GM23338 (cell line): ENCODE results near the gene CHRNA5. TPM values are rescaled to one million over a fixed set of nuclear protein-coding genes. Genes with fewer than 3 reads are reported as not detected.
A peak's percentile ranks its signal among the peaks of the same experiment; 100 is the strongest.

ENCODE experiments used
- ATAC-seq: fragments of 200-7000 bp; cut with Tn5 transposase; 3 replicates; pipeline ENCODE4 v1.9.1; 2020
- DNase-seq: peaks from one replicate; pipeline ENCODE4 v3.0.0-alpha.2; 2015; ENCODE audit warnings: low spot score
- H2AFZ ChIP-seq: fragments of 200-600 bp; sonication (generic); 2 replicates; pipeline ENCODE4 v1.8.0; 2016; ENCODE audit warnings: antibody characterized with exemption, mild to moderate bottlenecking, moderate library complexity
- H3F3A ChIP-seq: fragments of 200-600 bp; sonication (generic); replicated peaks from 2 replicates; pipeline ENCODE4 v1.8.0; 2017; ENCODE audit warnings: antibody characterized with exemption, mixed run types, low read depth
- H3K27ac ChIP-seq: fragments of 200-600 bp; sonication (generic); 2 replicates; pipeline ENCODE4 v1.6.1; 2016; ENCODE audit warnings: low read depth
- H3K27me3 ChIP-seq: fragments of 200-600 bp; sonication (generic); 2 replicates; pipeline ENCODE4 v1.8.0; 2016; ENCODE audit warnings: mild to moderate bottlenecking, mixed run types, moderate library complexity; ENCODE audit not compliant: insufficient read depth
- H3K36me3 ChIP-seq: fragments of 200-600 bp; sonication (generic); 2 replicates; pipeline ENCODE4 v1.8.0; 2016; ENCODE audit warnings: mild to moderate bottlenecking; ENCODE audit not compliant: insufficient read depth
- H3K4me1 ChIP-seq: fragments of 200-600 bp; sonication (generic); 2 replicates; pipeline ENCODE4 v1.8.0; 2016; ENCODE audit warnings: mild to moderate bottlenecking, moderate library complexity; ENCODE audit not compliant: insufficient read depth
- H3K4me2 ChIP-seq: fragments of 200-600 bp; sonication (generic); 2 replicates; pipeline ENCODE4 v1.7.1; 2017; ENCODE audit warnings: mixed run types
- H3K4me3 ChIP-seq: fragments of 200-600 bp; sonication (generic); 2 replicates; pipeline ENCODE4 v1.6.1; 2016; ENCODE audit warnings: mixed run types
- H3K79me2 ChIP-seq: fragments of 200-600 bp; sonication (generic); replicated peaks from 2 replicates; pipeline ENCODE4 v1.8.0; 2017; ENCODE audit warnings: mild to moderate bottlenecking; ENCODE audit not compliant: insufficient read depth
- H3K9me2 ChIP-seq: fragments of 200-600 bp; sonication (generic); 2 replicates; pipeline ENCODE4 v1.8.0; 2017; ENCODE audit not compliant: insufficient read depth
- H4K20me1 ChIP-seq: fragments of 200-600 bp; sonication (generic); replicated peaks from 2 replicates; pipeline ENCODE4 v1.8.0; 2017; ENCODE audit warnings: mild to moderate bottlenecking; ENCODE audit not compliant: insufficient read depth
- H3K27ac Mint-ChIP-seq: 2 replicates; pipeline ENCODE4 v1.8.0; 2020; ENCODE audit warnings: inconsistent platforms, mild to moderate bottlenecking, moderate library complexity, mixed read lengths
- H3K27me3 Mint-ChIP-seq: 3 replicates; pipeline ENCODE4 v1.8.0; 2022; ENCODE audit warnings: low read depth, mild to moderate bottlenecking, moderate library complexity, mixed read lengths, inconsistent platforms; ENCODE audit not compliant: insufficient read depth, poor library complexity
- H3K36me3 Mint-ChIP-seq: 3 replicates; pipeline ENCODE4 v1.8.0; 2021; ENCODE audit warnings: low read depth, mild to moderate bottlenecking, inconsistent platforms, moderate library complexity, mixed read lengths
- H3K4me1 Mint-ChIP-seq: 3 replicates; pipeline ENCODE4 v1.8.0; 2020; ENCODE audit warnings: mild to moderate bottlenecking, inconsistent platforms, mixed read lengths
- H3K4me3 Mint-ChIP-seq: 3 replicates; pipeline ENCODE4 v1.8.0; 2021; ENCODE audit warnings: moderate library complexity, mild to moderate bottlenecking, inconsistent platforms, mixed read lengths
- H3K9me3 Mint-ChIP-seq: 3 replicates; pipeline ENCODE4 v1.8.0; 2020; ENCODE audit warnings: moderate library complexity, mild to moderate bottlenecking, inconsistent platforms, mixed read lengths
- CREB1 ChIP-seq: fragments of 250-450 bp; sonication (Bioruptor Pico); IDR thresholded peaks from 2 replicates; pipeline ENCODE4 v1.5.0; 2020; ENCODE audit warnings: low read depth, mild to moderate bottlenecking, moderate library complexity
- EZH2 ChIP-seq: fragments of 200-600 bp; sonication (generic); IDR thresholded peaks from one replicate; pipeline ENCODE4 v1.8.0; 2017; ENCODE audit warnings: antibody characterized with exemption, mild to moderate bottlenecking, low read depth; ENCODE audit not compliant: unreplicated experiment
- JUNB ChIP-seq: IDR thresholded peaks from one replicate; pipeline ENCODE4 v1.6.1; 2016; ENCODE audit warnings: antibody characterized with exemption; ENCODE audit not compliant: unreplicated experiment
- NANOG ChIP-seq: IDR thresholded peaks from 2 replicates; pipeline ENCODE4 v1.6.1; 2016; ENCODE audit warnings: antibody characterized with exemption, borderline replicate concordance
- POLR2AphosphoS5 ChIP-seq: IDR thresholded peaks from 2 replicates; pipeline ENCODE4 v1.6.1; 2016; ENCODE audit warnings: antibody characterized with exemption, low read depth
- STAT1 ChIP-seq: IDR thresholded peaks from one replicate; pipeline ENCODE4 v1.6.1; 2016; ENCODE audit warnings: antibody characterized with exemption; ENCODE audit not compliant: unreplicated experiment
- ZNF114 ChIP-seq: fragments of 250-450 bp; sonication (Bioruptor Pico); IDR thresholded peaks from 2 replicates; pipeline ENCODE4 v1.5.0; 2020; ENCODE audit warnings: mild to moderate bottlenecking, moderate library complexity
- ZNF331 ChIP-seq: fragments of 250-450 bp; sonication (Bioruptor Pico); IDR thresholded peaks from 2 replicates; pipeline ENCODE4 v1.5.0; 2020; ENCODE audit warnings: low read depth, mild to moderate bottlenecking, moderate library complexity
- polyA plus RNA-seq: library from polyadenylated mRNA; unstranded; fragments of >200 nt; fragmentation: Nextera tagmentation; extraction: Ambion mirVana; gene quantifications from 2 replicates; pipeline ENCODE4 v1.2.1, GENCODE V29; 2016
- total RNA-seq: library from RNA; depleted of rRNA; stranded (reverse); fragments of >200 nt; shearing (Covaris generic); gene quantifications from 2 replicates; pipeline ENCODE4 v1.2.3, GENCODE V29; 2014
- TF ChIP-seq, protein P1 (sequence below), 2 experiments: fragments of 200-600 bp in 1 of 2; sonication (generic) in 1 of 2; conservative IDR thresholded peaks; 2 replicates each; pipeline versions ENCODE4 v1.5.1 to v1.6.1; 2016 to 2017; ENCODE audit warnings: antibody characterized with exemption in 2 of 2, low read depth in 2 of 2, mild to moderate bottlenecking in 2 of 2, moderate library complexity in 1 of 2
- TF ChIP-seq, protein P2 (sequence below): IDR thresholded peaks from 2 replicates; pipeline ENCODE4 v1.6.1; 2016; ENCODE audit warnings: antibody characterized with exemption
- TF ChIP-seq, protein P3 (sequence below): fragments of 250-450 bp; sonication (Bioruptor Pico); IDR thresholded peaks from 2 replicates; pipeline ENCODE4 v1.5.0; 2020; ENCODE audit warnings: mild to moderate bottlenecking, moderate library complexity

The CHRNA5 gene
- total and polyA plus RNA-seq, 2 experiments from 2014 or later = 19.6 to 23.3 TPM

DNA sequence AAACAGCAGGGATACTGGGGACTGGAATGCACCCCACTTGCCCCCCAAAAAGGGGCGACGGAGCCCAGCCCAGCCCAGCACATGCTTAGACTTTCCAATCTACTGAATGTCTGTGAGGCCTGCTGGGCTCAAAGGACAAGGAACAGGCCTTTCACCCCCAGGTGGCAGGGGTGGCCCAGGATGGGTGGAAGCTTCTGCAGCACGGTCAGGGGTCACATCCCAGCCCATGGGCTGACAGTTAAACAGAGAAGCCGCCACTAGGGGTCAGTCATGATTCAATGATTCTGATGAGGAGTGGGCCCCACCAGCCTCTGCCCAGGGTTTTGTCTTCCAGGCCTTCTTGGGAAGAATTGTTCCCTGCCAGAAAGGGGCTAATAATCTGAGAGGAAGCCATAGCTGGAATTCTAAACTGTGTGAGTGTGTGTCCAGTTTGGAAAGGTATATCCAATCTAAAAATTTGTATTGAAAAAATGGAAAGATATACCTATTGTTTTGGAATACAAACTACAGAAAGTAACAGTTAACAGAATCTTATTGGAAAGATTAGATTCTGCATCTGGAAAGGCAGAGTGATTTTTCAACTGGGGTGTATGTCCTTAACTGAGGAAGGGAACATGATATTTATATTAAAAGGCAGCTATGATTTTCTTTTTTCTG, 73.5 kb downstream of the CHRNA5 start (continued):
- TF ChIP-seq, protein P1, sequence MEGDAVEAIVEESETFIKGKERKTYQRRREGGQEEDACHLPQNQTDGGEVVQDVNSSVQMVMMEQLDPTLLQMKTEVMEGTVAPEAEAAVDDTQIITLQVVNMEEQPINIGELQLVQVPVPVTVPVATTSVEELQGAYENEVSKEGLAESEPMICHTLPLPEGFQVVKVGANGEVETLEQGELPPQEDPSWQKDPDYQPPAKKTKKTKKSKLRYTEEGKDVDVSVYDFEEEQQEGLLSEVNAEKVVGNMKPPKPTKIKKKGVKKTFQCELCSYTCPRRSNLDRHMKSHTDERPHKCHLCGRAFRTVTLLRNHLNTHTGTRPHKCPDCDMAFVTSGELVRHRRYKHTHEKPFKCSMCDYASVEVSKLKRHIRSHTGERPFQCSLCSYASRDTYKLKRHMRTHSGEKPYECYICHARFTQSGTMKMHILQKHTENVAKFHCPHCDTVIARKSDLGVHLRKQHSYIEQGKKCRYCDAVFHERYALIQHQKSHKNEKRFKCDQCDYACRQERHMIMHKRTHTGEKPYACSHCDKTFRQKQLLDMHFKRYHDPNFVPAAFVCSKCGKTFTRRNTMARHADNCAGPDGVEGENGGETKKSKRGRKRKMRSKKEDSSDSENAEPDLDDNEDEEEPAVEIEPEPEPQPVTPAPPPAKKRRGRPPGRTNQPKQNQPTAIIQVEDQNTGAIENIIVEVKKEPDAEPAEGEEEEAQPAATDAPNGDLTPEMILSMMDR (conservative IDR thresholded peaks at IDR 0.05; ENCODE audit: low read depth in 2 of 2) = peak; percentile 76 to 87
- TF ChIP-seq, protein P2, sequence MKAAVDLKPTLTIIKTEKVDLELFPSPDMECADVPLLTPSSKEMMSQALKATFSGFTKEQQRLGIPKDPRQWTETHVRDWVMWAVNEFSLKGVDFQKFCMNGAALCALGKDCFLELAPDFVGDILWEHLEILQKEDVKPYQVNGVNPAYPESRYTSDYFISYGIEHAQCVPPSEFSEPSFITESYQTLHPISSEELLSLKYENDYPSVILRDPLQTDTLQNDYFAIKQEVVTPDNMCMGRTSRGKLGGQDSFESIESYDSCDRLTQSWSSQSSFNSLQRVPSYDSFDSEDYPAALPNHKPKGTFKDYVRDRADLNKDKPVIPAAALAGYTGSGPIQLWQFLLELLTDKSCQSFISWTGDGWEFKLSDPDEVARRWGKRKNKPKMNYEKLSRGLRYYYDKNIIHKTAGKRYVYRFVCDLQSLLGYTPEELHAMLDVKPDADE = no peak
- TF ChIP-seq ZNF114 (no peak), POLR2AphosphoS5 (no peak)

DNA sequence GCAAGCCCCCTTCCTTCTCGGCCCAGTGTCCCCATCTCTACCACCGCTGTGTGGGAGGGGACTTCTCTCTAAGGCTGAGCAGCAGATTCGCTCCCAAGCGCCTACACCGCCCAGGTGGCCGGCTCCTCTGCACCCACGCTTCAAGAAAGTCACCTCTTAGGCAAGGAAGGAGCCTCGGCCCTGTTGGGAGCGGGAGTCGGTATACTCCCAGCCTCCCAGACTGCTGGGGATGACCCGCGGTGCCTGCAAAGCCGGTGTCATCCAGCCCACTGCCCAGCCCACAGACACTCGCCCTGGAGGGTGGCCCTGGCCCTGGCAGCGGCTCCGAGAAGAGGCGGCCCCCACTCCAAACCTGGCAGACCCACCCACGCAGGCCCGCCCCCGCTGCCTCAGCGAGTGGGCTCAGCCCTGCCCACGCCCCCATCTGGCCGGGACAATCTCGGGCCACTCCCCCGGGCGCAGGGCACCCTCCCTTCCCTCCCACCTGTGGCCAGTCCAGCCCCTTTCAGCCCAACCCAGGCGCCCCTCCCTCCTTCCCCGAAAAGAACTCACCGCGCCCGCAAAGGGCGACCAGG, 75.3 kb downstream of the CHRNA5 start:
- peaks cover 9% of the 10 kb centered on the region for H3K27me3 ChIP-seq
- Mint-ChIP-seq H3K4me3 (peak overlapping the region; percentile 83), H3K36me3 (no peaks in the 10 kb centered on the region; the same call in 2 of the 3 replicates), H3K4me1 (peaks cover 13% of the 10 kb centered on the region), H3K27me3 (peaks cover 15% of the 10 kb centered on the region), H3K27ac (no peak overlapping the region), H3K9me3 (no peaks in the 10 kb centered on the region)
- H2AFZ ChIP-seq = peak overlapping the region; percentile 99
- H3K4me2 ChIP-seq = peak overlapping the region; percentile 91
- H4K20me1 ChIP-seq = no peaks in the 10 kb centered on the region
- no peak overlapping the region for H3K27ac ChIP-seq
- peak; percentile 64 for ATAC-seq
- H3K4me1 ChIP-seq = peaks cover 12% of the 10 kb centered on the region
- H3K4me3 ChIP-seq = peak overlapping the region; percentile 88
- peak; percentile 47 for DNase-seq
- no peaks in the 10 kb centered on the region for H3K36me3 ChIP-seq
- H3K9me2 ChIP-seq = no peaks in the 10 kb centered on the region
- peaks cover 7% of the 10 kb centered on the region; the same call in 1 of the 2 replicates for H3F3A ChIP-seq
- H3K79me2 ChIP-seq = no peaks in the 10 kb centered on the region
- TF ChIP-seq CREB1 (CRISPR knock-in tag) = no peak
- TF ChIP-seq JUNB = no peak
- TF ChIP-seq NANOG = no peak
- TF ChIP-seq, protein P1 (conservative IDR thresholded peaks at IDR 0.05; ENCODE audit: low read depth in 2 of 2) = no peak
- TF ChIP-seq ZNF331 (CRISPR knock-in tag) = no peak
- TF ChIP-seq STAT1 = no peak
- TF ChIP-seq POLR2AphosphoS5 = no peak
- TF ChIP-seq, protein P3, sequence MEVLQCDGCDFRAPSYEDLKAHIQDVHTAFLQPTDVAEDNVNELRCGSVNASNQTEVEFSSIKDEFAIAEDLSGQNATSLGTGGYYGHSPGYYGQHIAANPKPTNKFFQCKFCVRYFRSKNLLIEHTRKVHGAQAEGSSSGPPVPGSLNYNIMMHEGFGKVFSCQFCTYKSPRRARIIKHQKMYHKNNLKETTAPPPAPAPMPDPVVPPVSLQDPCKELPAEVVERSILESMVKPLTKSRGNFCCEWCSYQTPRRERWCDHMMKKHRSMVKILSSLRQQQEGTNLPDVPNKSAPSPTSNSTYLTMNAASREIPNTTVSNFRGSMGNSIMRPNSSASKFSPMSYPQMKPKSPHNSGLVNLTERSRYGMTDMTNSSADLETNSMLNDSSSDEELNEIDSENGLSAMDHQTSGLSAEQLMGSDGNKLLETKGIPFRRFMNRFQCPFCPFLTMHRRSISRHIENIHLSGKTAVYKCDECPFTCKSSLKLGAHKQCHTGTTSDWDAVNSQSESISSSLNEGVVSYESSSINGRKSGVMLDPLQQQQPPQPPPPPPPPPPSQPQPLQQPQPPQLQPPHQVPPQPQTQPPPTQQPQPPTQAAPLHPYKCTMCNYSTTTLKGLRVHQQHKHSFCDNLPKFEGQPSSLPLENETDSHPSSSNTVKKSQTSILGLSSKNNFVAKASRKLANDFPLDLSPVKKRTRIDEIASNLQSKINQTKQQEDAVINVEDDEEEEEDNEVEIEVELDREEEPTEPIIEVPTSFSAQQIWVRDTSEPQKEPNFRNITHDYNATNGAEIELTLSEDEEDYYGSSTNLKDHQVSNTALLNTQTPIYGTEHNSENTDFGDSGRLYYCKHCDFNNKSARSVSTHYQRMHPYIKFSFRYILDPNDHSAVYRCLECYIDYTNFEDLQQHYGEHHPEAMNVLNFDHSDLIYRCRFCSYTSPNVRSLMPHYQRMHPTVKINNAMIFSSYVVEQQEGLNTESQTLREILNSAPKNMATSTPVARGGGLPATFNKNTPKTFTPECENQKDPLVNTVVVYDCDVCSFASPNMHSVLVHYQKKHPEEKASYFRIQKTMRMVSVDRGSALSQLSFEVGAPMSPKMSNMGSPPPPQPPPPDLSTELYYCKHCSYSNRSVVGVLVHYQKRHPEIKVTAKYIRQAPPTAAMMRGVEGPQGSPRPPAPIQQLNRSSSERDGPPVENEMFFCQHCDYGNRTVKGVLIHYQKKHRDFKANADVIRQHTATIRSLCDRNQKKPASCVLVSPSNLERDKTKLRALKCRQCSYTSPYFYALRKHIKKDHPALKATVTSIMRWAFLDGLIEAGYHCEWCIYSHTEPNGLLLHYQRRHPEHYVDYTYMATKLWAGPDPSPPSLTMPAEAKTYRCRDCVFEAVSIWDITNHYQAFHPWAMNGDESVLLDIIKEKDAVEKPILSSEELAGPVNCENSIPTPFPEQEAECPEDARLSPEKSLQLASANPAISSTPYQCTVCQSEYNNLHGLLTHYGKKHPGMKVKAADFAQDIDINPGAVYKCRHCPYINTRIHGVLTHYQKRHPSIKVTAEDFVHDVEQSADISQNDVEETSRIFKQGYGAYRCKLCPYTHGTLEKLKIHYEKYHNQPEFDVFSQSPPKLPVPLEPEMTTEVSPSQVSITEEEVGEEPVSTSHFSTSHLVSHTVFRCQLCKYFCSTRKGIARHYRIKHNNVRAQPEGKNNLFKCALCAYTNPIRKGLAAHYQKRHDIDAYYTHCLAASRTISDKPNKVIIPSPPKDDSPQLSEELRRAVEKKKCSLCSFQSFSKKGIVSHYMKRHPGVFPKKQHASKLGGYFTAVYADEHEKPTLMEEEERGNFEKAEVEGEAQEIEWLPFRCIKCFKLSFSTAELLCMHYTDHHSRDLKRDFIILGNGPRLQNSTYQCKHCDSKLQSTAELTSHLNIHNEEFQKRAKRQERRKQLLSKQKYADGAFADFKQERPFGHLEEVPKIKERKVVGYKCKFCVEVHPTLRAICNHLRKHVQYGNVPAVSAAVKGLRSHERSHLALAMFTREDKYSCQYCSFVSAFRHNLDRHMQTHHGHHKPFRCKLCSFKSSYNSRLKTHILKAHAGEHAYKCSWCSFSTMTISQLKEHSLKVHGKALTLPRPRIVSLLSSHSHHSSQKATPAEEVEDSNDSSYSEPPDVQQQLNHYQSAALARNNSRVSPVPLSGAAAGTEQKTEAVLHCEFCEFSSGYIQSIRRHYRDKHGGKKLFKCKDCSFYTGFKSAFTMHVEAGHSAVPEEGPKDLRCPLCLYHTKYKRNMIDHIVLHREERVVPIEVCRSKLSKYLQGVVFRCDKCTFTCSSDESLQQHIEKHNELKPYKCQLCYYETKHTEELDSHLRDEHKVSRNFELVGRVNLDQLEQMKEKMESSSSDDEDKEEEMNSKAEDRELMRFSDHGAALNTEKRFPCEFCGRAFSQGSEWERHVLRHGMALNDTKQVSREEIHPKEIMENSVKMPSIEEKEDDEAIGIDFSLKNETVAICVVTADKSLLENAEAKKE = no peak
- TF ChIP-seq EZH2 = no peak
